HG03565 (cell line): ENCODE results near the gene SCRN3.
A peak's percentile ranks its signal among the peaks of the same experiment; 100 is the strongest.
"Not testable (repeated sequence)": the region's sequence is repeated elsewhere in the genome, so short reads cannot be mapped to it uniquely, and the experiment has no call there.

Experiments
- ATAC-seq: cut with Tn5 transposase; IDR thresholded peaks from one replicate; pipeline ENCODE4 v1.9.1; 2021; ENCODE audit warnings: mild to moderate bottlenecking, moderate library complexity; ENCODE audit not compliant: unreplicated experiment

The SCRN3 gene, protein sequence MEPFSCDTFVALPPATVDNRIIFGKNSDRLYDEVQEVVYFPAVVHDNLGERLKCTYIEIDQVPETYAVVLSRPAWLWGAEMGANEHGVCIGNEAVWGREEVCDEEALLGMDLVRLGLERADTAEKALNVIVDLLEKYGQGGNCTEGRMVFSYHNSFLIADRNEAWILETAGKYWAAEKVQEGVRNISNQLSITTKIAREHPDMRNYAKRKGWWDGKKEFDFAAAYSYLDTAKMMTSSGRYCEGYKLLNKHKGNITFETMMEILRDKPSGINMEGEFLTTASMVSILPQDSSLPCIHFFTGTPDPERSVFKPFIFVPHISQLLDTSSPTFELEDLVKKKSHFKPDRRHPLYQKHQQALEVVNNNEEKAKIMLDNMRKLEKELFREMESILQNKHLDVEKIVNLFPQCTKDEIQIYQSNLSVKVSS

DNA sequence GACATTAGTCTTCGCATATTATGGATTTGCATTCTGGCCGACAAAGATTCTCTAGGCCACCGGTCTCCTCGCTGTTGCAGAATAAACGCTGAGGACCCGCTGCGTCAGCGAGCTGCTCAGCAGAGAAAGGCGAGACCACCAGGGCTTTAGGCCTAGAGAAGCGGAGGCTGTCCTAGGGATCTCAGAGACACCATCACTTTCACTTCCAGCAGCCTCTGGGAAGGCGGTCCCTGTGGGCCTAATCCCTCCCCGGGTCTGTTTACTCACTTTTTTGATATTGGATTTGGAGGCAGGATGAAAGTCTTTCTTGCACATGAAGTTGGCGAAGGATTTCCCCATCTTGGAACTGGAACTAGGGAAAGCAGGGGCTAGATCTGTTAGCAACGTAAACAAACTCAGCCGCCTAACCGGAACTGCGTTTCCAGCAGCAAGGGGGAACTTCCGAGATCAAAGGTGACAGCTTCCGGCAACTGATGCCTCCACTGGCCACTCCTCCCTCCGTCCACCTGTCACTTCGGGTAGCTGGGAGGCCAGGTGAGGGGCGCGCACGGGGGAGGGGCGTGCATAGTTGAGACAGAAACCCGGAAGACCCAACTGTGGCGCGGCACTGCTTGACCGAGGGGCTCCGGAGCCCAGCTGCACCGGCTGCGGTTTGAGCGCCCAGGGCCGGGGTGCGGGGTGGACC is at the start of gene SCRN3:
Gene SCRN3 (plus strand): TSS at position 447 of the 685 bp plus-strand sequence. CDS start 2,554 bp downstream, outside the sequence.
- peak; percentile 89 for ATAC-seq

DNA sequence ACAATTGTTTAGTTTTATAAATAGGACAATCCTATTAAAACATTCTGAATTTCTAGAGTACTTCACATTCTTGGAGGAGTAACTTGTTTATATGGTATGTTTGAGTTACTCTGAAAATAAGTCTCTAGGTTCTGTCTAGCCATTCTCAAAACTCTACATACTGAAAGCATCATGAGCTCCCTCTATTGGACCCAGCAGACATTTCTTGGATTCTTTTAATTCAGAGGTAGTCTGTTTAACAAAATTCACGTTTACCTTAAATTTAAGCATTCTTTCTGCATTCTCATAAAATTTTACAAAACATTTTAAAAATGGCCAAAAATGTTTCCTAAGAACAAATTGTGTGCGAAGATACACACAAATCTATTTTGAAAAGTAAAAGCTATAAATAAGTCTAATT is 45.5 kb upstream of the SCRN3 start:
- ATAC-seq: no peak

DNA sequence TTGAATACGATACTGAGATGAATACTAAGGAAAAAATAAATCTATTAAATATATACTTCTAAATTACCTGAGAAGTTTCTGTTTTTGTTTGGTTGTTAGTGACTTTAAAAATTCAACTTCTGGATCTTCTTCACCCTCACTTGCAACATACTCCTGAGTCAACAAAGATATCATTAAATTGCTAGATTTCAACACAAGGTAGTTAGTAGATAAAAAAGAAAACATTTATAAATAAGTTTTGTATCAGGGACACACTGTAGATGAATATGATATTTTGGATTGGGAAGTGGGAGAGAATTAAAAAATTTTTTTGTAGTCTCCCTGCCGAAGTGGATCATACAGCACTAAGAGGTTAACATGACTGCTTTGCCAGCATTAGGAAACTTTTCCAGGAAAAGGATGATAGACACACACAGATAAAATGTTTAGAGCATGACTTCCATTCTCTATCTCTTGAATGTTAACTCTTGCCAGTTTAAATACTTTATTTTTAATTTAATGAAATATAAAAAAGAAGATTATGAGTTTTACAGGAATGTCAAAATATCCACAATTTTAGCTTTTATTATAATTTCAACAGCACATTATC is 44.8 kb upstream of the SCRN3 start:
- ATAC-seq: no peak

DNA sequence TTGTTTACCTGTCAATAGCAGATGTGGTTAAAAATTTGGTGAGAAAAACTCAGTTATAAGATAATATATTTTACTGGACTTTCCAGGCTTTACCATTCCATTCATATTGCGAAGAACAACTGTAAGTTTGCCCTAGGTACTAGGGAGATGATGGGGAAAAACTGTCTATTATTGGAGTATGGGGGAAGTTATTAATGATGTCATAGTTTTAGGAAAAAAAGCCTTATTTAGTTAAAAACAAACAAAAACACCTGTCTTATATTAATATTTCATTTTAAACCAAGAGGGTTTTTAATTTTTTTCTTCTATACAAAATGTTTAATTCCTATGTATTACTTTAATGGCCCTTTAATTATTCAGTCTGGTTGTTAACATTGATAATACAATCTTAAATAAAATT is 42.5 kb upstream of the SCRN3 start:
- no peak for ATAC-seq

DNA sequence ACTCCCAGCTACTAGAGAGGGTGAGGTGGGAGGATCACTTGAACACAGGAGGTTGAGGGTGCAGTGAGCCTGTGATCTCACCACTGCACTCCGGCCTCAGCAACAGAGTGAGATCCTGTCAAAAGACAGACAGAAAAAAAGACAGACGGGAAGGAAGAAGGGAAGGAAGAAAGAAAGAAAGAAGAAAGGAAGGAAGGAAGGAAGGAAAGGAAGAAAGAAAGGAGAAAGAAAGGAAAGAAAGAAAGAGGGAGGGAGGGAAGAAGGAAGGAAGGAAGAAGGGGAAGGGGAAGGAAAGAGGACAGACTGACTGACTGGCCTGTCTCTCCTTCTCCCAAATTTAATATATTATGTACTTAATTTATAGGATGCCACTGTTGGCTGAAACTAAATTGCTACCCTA is 39.2 kb upstream of the SCRN3 start:
- no peak for ATAC-seq

DNA sequence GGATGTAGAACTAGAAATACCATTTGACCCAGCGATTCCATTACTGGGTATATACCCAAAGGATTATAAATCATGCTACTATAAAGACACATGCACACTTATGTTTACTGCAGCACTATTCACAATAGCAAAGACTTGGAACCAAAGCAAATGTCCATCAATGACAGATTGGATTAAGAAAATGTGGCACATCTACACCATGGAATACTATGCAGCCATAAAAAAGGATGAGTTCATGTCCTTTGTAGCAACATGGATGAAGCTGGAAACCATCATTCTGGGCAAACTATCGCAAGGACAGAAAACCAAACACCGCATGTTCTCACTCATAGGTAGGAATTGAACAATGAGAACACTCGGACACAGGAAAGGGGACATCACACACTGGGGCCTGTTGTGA is 35.9 kb upstream of the SCRN3 start:
- not testable (repeated sequence) for ATAC-seq

DNA sequence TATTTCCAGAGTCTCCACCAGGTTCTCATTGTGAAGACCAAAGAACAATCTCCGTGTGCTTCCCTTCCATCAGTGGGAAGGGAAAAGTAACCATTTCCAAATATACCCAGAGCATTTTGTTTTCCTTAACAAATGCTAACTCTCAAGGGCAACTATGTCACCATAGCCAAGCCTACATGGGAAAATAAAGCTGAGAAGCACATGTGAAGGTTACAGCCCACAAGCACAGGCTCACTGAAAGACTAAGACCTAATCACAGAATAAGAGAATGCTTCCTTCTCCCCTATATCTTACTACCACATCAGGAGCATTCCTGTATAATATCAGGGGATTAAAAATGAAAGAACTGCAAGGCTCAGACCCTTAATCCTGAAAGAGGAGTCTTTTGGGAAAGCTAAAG is 32.6 kb upstream of the SCRN3 start:
- no peak for ATAC-seq

DNA sequence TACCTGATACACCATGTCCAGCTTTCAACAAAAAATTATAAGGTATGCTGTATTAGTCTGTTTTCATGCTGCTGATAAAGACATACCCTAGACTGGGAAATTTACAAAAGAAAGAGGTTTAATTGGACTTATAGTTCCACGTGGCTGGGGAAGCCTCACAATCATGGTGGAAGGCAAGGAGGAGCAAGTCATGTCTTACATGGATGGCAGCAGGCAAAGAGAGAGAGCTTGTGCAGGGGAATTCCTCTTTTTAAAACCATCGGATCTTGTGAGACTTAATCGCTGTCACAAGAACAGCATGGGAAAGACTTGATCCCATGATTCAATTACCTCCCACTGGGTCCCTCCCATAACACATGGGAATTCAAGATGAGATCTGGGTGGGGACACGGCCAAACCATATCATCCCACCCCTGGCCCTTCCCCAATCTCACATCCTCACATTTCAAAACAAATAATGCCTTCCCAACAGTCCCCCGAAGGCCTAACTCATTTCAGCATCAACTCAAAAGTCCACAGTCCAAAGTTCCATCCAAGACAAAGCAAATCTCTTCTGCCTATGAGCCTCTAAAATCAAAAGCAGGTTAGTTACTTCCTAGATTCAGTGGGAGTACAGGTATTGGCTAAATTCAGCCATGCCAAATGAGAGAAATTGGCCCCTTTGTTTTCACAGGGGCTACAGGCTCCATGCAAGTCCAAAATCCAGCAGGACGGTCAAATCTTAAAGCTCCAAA is 31.9 kb upstream of the SCRN3 start:
- not testable (repeated sequence) for ATAC-seq

DNA sequence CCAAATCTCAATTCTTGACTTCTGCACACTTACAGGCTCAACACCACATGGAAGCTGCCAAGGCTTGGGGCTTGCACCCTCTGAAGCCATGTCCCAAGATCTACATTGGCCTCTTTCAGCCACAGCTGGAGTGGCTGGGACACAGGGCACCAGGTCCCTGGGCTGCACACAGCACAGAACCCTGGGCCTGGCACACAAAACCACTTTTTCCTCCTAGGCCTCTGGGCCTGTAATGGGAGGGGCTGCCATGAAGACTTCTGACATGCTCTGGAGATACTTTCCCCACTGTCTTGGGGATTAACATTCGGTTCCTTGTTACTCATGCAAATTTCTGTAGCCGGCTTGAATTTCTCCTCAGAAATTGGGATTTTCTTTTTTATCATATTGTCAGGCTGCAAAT is 30.9 kb upstream of the SCRN3 start:
- ATAC-seq: no peak

DNA sequence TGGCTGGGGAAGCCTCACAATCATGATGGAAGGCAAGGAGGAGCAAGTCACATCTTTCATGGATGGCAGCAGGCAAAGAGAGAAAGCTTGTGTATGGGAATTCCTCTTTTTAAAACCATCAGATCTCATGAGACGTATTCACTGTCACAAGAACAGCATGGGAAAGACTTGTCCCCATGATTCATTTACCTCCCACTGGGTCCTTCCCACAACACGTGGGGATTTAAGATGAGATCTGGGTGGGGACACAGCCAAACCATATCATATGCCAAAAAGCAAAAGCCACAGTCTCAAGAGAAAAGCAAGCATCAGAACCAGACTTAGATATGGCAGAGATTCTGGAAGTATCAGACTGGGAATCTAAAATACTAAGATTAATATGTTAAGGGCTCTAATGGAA is 30.0 kb upstream of the SCRN3 start:
- no peak for ATAC-seq

DNA sequence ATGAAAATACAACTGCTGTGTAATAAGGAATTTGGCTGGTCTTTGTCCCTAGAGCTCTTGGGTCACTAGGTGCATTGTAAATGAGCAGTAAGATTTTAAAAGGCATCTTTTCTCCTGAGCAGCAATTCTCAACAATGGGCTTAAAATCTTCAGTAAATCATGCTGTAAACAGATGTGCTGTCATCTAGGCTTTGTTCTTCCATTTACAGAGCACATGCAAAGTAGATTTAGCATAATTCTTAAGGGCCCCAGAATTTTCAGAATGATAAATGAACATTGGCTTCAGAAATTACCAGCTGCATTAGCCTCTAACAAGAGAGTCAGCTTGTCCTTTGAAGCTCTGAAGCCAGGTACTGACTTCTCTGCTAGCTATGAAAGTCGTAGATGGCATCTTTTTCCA is 26.8 kb upstream of the SCRN3 start:
- no peak for ATAC-seq

DNA sequence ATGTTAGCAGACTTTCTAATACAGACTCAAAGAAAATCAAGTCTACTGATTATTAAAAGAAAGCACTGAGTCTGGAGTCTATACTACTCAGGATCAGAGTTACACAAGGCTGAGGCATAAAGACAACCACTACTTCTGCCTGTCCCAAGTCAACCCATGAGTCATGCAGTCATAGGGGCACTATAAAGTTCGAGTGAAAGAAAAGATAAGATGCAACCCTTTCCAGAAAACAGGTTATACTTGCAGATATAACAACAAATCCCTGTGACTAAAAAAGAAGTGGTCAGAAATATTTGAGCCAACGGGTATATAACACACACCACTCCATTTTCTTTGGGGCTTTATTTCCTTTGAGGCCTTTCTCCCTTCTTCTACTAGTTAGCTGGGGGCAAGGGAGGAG is 18.6 kb upstream of the SCRN3 start:
- ATAC-seq: no peak

DNA sequence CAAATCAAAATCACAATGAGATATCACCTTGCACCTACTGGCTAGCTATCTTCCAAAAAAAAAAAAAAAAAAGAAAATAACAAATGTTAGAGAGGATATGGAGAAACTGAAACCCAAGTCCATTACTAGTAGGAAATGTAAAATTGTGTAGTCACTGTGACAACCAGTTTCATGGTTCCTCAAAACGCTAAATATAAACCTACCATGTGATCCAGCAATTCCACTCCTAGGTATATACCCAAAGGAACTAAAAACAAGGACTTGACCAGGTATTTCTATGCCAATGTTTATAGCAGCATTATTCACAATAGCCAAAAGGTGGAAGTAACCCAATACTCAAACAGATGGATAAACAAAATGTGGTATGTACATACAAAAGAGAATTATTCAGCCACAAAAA is 11.7 kb upstream of the SCRN3 start:
- ATAC-seq: no peak

DNA sequence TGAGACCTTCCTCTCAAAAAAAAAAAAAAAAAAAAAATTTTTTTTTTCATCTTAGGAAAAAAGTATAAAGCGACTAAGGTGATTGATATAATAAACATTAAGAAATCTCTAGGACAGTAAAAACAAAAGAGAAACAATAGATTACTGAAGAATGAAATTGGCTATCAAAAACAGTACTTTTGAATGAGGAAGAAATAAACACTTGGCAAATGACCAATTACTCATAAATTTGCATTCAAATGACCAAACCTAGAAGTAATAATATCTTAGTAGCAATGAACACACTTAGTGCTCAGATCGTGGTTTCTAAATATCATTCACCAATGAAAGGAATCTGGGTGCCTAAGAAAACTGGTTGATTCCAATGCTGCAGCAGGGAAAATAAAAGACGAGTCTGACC is 10.3 kb upstream of the SCRN3 start:
- no peak for ATAC-seq

DNA sequence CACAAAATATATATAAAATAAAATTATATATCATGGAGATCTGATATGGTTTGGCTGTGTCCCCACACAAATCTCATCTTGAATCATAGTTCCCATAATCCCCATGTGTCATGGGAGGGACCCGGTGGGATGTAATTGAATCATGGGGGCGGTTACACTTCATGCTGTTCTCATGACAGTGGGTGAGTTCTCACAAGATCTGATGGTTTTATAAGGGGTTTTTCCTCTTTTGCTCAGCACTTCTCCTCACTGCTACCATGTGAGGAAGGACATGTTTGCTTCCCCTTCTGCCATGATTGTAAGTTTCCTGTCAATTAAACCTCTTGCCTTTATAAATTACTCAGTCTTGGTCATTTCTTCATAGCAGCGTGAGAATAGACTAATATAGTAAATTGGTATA is 6.8 kb upstream of the SCRN3 start:
- not testable (repeated sequence) for ATAC-seq

DNA sequence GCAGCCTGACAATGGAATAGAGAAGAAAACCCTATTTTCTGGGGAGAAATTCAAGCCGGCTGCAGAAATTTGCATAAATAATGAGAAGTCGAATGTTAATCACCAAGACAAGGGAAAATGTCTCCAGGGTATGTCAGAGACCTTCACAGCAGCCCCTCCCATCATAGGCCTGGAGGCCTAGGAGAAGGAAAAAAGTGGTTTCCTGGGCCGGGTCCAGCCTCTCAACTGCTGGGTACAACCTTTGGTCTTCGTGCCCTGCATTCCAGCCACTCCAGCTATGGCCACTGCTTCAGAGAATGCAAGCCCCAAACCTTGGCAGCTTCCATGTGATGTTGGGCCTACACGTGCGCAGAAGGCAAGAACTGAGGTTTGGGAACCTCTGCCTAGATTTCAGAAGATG is 6.0 kb upstream of the SCRN3 start:
- no peak for ATAC-seq

DNA sequence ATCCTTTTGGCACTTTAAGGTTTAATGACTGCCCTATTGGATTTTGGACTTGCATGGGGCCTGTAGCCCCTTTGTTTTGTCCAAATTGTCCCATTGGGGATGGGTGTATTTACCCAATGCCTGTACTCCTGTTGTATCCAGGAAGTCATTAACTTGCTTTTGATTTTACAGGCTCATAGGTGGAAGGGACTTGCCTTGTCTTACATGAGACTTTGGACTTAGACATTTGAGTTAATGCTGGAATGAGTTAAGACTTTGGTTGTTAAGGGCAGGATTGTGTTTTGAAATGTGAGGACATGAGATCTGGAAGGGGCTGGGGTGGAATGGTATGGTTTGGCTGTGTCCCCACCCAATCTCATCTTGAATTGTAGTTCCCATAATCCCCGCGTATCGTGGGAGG is 5.2 kb upstream of the SCRN3 start:
- not testable (repeated sequence) for ATAC-seq

DNA sequence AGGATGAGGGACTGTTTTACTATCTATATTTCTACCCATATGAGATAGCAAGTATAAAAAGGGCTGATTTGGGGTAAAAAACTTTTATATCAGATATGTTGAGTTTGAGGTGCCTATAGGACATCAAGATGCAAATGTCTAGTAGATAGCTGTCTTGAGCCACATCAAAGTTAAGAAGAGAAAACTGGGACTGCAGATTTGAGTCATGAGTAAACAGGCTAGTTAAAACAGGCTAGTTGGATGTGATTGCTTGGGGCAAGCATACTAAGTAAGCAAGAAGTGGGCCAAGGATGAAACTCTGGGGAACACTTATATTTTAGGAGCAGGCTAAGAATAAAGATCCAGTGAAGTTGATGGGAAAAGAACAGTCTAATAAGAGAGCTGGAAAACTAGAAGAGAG is 2.8 kb upstream of the SCRN3 start:
- no peak for ATAC-seq

DNA sequence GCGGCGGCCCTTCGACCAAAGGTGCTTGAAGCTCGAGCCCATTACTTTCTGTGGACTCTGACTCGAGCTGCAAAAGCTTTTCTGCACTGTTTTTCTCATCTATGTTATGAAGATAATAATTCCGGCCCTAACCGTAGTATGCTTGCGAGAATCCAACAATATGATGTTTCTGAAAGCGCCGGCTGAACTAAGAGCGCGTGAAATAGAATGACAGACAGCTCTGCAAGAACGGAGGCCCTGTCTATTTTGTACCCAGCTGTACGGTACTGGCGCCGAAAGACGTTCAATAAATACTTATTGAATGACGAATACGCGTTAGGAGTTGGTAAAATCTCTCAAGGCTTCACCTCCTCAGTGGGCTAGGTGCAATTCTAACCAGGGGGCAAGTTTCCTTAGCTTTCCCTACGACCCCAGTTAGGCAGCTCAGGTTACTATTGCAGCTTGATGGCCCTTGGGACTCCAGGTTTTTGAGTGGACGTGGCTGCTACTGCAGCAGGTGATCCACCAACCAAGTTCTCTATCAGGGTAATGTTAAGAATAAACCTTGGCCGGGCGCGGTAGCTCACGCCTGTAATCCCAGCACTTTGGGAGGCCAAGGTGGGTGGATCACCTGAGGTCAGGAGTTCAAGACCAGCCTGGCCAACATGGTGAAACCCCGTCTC is 570 bp downstream of the SCRN3 start:
- ATAC-seq: no peak

DNA sequence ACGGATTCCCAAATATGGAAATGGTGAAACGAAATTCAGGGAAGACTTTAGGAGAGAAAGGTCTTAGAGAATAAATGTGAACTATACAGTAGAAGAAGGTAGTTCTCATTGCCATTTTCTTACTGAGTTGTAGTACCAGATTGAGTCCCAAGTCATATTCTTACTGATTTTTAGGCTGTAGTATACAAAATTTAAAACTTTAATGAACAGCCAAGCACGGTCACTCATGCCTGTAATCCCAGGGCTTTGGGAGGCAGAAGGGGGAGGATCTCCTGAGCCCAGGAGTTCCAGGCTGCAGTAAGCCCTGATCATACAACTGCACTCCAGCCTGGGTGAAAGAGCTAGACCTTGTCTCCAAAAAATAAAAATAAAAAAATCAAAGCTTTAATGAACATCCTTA is 2.2 kb downstream of the SCRN3 start:
- no peak for ATAC-seq

DNA sequence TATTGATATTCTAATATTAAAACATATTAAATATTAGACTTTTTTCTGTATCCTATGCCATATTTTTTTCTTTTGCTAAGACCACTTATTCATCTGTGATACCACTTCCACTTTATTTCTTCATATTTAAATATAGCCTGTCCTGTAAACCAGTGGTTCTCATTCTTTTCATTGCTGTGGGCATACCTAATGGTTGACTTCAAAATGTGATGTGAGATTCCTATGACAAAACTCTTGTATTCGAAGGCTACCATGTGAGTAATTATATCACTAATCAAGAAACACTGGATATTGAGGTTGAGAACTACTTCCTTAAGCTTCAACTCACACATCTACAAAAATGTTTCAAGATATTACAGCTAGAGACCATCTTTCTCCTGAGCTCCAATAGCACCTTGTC is 3.6 kb downstream of the SCRN3 start:
- no peak for ATAC-seq
